PC-9 (cell line): ENCODE results near the gene BNIP3. TPM values are rescaled to one million over a fixed set of nuclear protein-coding genes. Genes with fewer than 3 reads are reported as not detected.

Experiments
- BruUV-seq: library from RNA; stranded (reverse); fragments of 400-500 nt; replicated peaks from 2 replicates; lab custom pipeline; 2021; lab: Mats Ljungman, UMichigan
- CTCF ChIA-PET: fragments of 300-600 bp; sonication (Branson Sonifier 250); formaldehyde crosslinking; loops from one replicate; lab custom pipeline; 2022; ENCODE audit warnings: antibody characterized with exemption; lab: Charles Lee
- POLR2A ChIA-PET: fragments of 300-600 bp; sonication (Branson Sonifier 250); formaldehyde crosslinking; loops from one replicate; lab custom pipeline; 2022; ENCODE audit warnings: antibody characterized with exemption; ENCODE audit not compliant: unreplicated experiment; lab: Charles Lee
- DNase-seq, 2 experiments: peaks; one replicate each; pipeline versions ENCODE4 v3.0.0 to v3.0.0-alpha.2; 2015 to 2022; ENCODE audit warnings: mixed read lengths in 1 of 2
- H2AFZ ChIP-seq: fragments of 200-600 bp; sonication (generic); 2 replicates; pipeline ENCODE4 v1.8.1; 2017; ENCODE audit warnings: antibody characterized with exemption
- H3F3A ChIP-seq: fragments of 200-600 bp; sonication (generic); 2 replicates; pipeline ENCODE4 v1.8.1; 2017; ENCODE audit warnings: antibody characterized with exemption, mild to moderate bottlenecking, low read depth; ENCODE audit not compliant: insufficient read depth
- H3K27ac ChIP-seq: fragments of 200-600 bp; sonication (generic); 2 replicates; pipeline ENCODE4 v1.6.1; 2016; ENCODE audit warnings: mixed run types
- H3K27me3 ChIP-seq: fragments of 200-600 bp; sonication (generic); 2 replicates; pipeline ENCODE4 v1.6.1; 2016; ENCODE audit warnings: low read depth, mixed run types; ENCODE audit not compliant: insufficient read depth
- H3K36me3 ChIP-seq: fragments of 200-600 bp; sonication (generic); 2 replicates; pipeline ENCODE4 v1.6.1; 2016; ENCODE audit warnings: low read depth, mixed run types
- H3K4me1 ChIP-seq: fragments of 200-600 bp; sonication (generic); replicated peaks from 2 replicates; pipeline ENCODE4 v1.6.1; 2016; ENCODE audit warnings: mixed run types; ENCODE audit not compliant: insufficient read depth
- H3K4me2 ChIP-seq: fragments of 200-600 bp; sonication (generic); 2 replicates; pipeline ENCODE4 v1.6.1; 2017; ENCODE audit warnings: mixed run types
- H3K4me3 ChIP-seq: fragments of 200-600 bp; sonication (generic); 2 replicates; pipeline ENCODE4 v1.6.1; 2016; ENCODE audit warnings: mixed run types
- H3K79me2 ChIP-seq: fragments of 200-600 bp; sonication (generic); 2 replicates; pipeline ENCODE4 v1.6.1; 2017; ENCODE audit warnings: low read depth, mixed run types
- H3K9me2 ChIP-seq: fragments of 200-600 bp; sonication (generic); 2 replicates; pipeline ENCODE4 v1.8.1; 2017; ENCODE audit warnings: mild to moderate bottlenecking; ENCODE audit not compliant: insufficient read depth
- H3K9me3 ChIP-seq: fragments of 200-600 bp; sonication (generic); 2 replicates; pipeline ENCODE4 v1.8.1; 2016; ENCODE audit warnings: low read depth; ENCODE audit not compliant: insufficient read depth
- H4K20me1 ChIP-seq: fragments of 200-600 bp; sonication (generic); 2 replicates; pipeline ENCODE4 v1.8.1; 2017; ENCODE audit not compliant: insufficient read depth
- CTCF ChIP-seq: fragments of 200-600 bp; sonication (generic); conservative IDR thresholded peaks from 2 replicates; pipeline ENCODE4 v1.6.1; 2017; ENCODE audit warnings: mixed run types, antibody characterized with exemption, mild to moderate bottlenecking, moderate library complexity
- EZH2 ChIP-seq: fragments of 200-600 bp; sonication (generic); IDR thresholded peaks from 2 replicates; pipeline ENCODE4 v1.8.0; 2017; ENCODE audit warnings: antibody characterized with exemption, low read depth
- intact Hi-C: fragments of 100-400 bp; cut with micrococcal nuclease; formaldehyde crosslinking; loops from one replicate; pipeline ENCODE4 v1.10.0; 2022; ENCODE audit not compliant: unreplicated experiment
- total RNA-seq: library from RNA; stranded (reverse); gene quantifications from 2 replicates; pipeline ENCODE4 v1.2.3, GENCODE V29; 2021

Gene BNIP3
- total RNA-seq, 1 experiment from 2014 or later: 21.0 TPM

- POLR2A ChIA-PET: no interaction called here
- no peak for DNase-seq
- Histone ChIP-seq H3K79me2 (no peaks in the 10 kb centered on the region), H3K4me3 (no peak overlapping the region), H3K27me3 (no peaks in the 10 kb centered on the region), H3K27ac (no peak overlapping the region), H4K20me1 (no peaks in the 10 kb centered on the region), H3F3A (no peaks in the 10 kb centered on the region), H3K4me2 (no peak overlapping the region), H3K9me3 (no peaks in the 10 kb centered on the region), H2AFZ (no peak overlapping the region), H3K9me2 (no peaks in the 10 kb centered on the region), H3K36me3 (no peaks in the 10 kb centered on the region), H3K4me1 (no peaks in the 10 kb centered on the region)
- TF ChIP-seq CTCF (no peak), EZH2 (no peak)
- BruUV-seq: no TSS peak
- intact Hi-C loops: no loop called here
- CTCF ChIA-PET: no interaction called here
These were observed 19.7 kb downstream of the BNIP3 start for GRCh38 chr10:131961777-131962662.

GRCh38 chr10:131961047-131961776 is 20.5 kb downstream of the BNIP3 start:
- TF ChIP-seq CTCF (no peak), EZH2 (no peak)
- Histone ChIP-seq H4K20me1 (no peaks in the 10 kb centered on the region), H3K36me3 (no peaks in the 10 kb centered on the region), H3K27ac (no peak overlapping the region), H3K4me2 (no peak overlapping the region), H3K27me3 (no peaks in the 10 kb centered on the region), H3K4me1 (no peaks in the 10 kb centered on the region), H3K4me3 (no peak overlapping the region), H2AFZ (no peak overlapping the region), H3K9me3 (no peaks in the 10 kb centered on the region), H3K9me2 (no peaks in the 10 kb centered on the region), H3F3A (no peaks in the 10 kb centered on the region), H3K79me2 (no peaks in the 10 kb centered on the region)
- ChIA-PET CTCF (no interaction called here), POLR2A (no interaction called here)
- intact Hi-C loops: no loop called here
- no TSS peak for BruUV-seq
- no peak for DNase-seq

GRCh38 chr10:131960631-131961046 is 21.1 kb downstream of the BNIP3 start:
- Histone ChIP-seq H3K9me2 (no peaks in the 10 kb centered on the region), H3K9me3 (no peaks in the 10 kb centered on the region), H3K4me1 (no peaks in the 10 kb centered on the region), H4K20me1 (no peaks in the 10 kb centered on the region), H3F3A (no peaks in the 10 kb centered on the region), H3K27me3 (no peaks in the 10 kb centered on the region), H3K4me3 (no peak overlapping the region), H2AFZ (no peak overlapping the region), H3K27ac (no peak overlapping the region), H3K36me3 (no peaks in the 10 kb centered on the region), H3K79me2 (no peaks in the 10 kb centered on the region), H3K4me2 (no peak overlapping the region)
- DNase-seq: no peak
- CTCF ChIA-PET: no interaction called here
- BruUV-seq: no TSS peak
- TF ChIP-seq CTCF (no peak), EZH2 (no peak)
- intact Hi-C loops: no loop called here
- POLR2A ChIA-PET: no interaction called here
